GM18502 (cell line): ENCODE data around the gene GOLIM4.
"Not testable (repeated sequence)": the region's sequence is repeated elsewhere in the genome, so short reads cannot be mapped to it uniquely, and the experiment has no call there.

Experiments used
- ATAC-seq: cut with Tn5 transposase; IDR thresholded peaks from one replicate; pipeline ENCODE4 v1.9.1; 2021; ENCODE audit warnings: mild to moderate bottlenecking; ENCODE audit not compliant: unreplicated experiment, poor library complexity

The GOLIM4 gene

DNA sequence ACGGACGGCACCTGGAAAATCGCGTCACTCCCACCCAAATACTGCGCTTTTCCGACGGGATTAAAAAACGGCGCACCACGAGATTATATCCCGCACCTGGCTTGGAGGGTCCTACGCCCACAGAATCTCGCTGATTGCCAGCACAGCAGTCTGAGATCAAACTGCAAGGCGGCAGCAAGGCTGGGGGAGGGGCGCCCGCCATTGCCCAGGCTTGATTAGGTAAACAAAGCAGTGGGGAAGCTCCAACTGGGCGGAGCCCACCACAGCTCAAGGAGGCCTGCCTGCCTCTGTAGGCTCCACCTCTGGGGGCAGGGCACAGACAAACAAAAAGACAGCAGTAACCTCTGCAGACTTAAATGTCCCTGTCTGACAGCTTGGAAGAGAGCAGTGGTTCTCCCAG lies 84.4 kb downstream of the GOLIM4 start:
- not testable (repeated sequence) for ATAC-seq

DNA sequence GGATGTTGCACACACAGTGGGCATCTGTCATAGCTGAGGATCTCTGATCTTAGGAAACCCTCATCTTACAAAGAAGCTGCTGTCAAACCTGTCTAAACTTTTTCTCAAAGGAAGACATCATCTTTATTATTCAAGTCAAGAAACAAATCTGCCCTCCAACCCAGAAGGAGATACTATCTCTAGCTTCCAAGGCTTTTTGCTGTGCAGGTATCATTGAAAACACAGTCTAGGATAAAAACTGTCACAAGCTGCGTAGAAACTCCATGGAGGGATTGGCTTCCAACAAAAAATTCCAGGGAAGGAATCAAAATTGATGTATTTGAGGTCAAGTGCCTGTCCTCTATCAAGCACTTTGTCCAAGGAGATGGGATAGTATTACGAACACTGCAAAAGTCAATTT lies 89.1 kb downstream of the GOLIM4 start:
- ATAC-seq: no peak

GRCh38 chr3:168003911-168004310 lies 91.8 kb downstream of the GOLIM4 start:
- no peak for ATAC-seq

- no peak for ATAC-seq
These were observed 92.8 kb downstream of the GOLIM4 start for GRCh38 chr3:168002786-168003368.

- ATAC-seq: no peak
These were observed 94.5 kb downstream of the GOLIM4 start for GRCh38 chr3:168001244-168001643.

DNA sequence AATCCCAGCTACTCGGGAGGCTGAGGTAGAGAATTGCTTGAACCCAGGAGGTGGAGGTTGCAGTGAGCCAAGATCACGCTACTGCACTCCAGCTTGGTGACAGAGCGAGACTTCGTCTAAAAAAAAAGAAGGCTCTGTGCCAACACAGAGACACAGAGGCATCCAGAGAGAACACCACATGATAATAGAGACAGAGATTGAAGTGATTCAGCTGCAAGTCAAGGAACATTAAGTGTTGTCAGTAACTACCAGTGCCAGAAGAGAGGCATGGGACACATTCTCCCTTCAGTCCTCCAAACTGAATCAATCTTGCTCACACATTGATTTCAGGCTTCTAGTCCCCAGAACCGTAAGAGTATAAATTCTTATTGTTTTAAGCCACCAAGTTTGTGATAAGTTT lies 97.5 kb downstream of the GOLIM4 start:
- ATAC-seq: no peak

GRCh38 chr3:167996514-167996913 lies 99.2 kb downstream of the GOLIM4 start:
- no peak for ATAC-seq

DNA sequence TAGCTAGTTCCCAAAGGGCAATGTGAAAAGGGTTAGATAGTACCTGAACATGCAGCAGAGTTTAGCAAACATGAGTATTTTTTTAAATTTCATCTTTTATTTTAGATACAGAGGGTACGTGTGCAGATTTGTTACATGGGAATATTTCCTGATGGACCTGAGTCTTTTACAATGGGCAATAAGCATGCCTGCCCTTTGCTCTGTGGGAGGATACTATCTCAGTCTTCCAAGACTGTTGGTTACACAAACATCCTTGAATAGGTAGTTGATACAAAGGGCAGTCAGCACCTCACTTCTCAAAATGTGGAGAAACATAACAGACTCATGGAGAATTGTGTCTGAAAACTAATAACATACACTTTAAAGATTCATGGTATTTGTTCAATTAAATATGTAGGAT lies 103.3 kb downstream of the GOLIM4 start:
- ATAC-seq: no peak

GRCh38 chr3:167991213-167991612 lies 104.5 kb downstream of the GOLIM4 start:
- ATAC-seq: no peak

- no peak for ATAC-seq
These were observed 105.7 kb downstream of the GOLIM4 start for GRCh38 chr3:167989999-167990398.

DNA sequence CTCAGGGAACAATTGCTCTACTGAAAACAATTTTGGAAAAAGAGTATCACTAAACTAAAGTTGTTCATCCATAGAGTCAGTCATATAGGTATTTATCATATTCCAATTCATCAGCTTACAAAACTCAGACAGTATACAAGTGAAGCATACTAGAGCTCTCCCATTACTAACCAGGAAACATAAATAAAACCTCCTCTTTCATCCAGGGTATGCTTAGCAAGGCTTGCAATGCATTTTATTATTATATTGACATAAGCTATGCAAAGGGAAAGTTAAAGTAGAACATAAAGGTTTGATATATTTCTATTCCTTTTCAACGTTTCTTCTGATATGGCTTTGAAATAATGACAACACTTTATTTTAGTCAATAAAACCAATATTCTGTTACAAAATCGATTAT lies 106.7 kb downstream of the GOLIM4 start:
- no peak for ATAC-seq

- no peak for ATAC-seq
These were observed 112.1 kb downstream of the GOLIM4 start for GRCh38 chr3:167983583-167983982.

GRCh38 chr3:167978486-167978885 lies 117.2 kb downstream of the GOLIM4 start:
- ATAC-seq: no peak

DNA sequence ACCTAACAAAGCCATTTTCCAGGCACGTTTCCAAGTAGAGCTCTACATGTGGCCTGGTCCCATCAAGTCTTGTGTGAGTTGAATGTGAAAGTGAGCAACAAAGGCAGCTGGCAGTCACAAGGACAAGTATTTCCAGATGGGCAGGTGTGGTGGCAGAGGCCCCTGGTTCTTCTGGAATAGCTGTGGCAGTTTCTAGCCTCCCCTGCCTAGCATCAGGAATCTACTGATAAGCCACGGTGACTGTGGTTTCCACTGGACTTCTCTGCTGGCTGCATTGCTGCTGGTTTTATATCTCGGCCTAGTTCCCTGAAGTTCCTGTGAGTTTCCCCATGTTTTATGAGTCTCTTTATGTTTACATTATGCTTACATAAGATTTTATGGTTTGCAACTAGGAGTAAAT lies 117.7 kb downstream of the GOLIM4 start:
- ATAC-seq: no peak

GRCh38 chr3:167976516-167977361 lies 119.0 kb downstream of the GOLIM4 start:
- no peak for ATAC-seq

DNA sequence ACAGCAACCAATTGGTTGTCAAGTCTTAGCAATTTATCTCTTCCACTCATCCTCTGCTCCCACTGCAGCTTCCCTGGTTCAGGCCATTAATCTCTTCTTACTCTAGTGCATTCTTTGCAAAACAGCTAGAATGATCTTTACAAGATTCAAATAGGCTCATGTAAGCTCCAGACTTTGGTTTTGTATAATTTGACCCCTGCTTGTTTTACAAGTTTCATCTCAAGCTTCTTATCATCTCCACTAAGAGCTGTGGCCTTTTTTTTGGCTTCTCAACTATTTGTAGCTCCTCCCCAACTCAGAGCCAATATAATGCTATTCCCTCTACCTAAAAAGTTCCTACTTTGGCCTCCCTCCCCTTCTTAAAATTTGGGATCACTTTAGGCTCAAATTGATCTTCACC lies 121.8 kb downstream of the GOLIM4 start:
- ATAC-seq: no peak

- ATAC-seq: no peak
These were observed 122.7 kb downstream of the GOLIM4 start for GRCh38 chr3:167973046-167973445.

DNA sequence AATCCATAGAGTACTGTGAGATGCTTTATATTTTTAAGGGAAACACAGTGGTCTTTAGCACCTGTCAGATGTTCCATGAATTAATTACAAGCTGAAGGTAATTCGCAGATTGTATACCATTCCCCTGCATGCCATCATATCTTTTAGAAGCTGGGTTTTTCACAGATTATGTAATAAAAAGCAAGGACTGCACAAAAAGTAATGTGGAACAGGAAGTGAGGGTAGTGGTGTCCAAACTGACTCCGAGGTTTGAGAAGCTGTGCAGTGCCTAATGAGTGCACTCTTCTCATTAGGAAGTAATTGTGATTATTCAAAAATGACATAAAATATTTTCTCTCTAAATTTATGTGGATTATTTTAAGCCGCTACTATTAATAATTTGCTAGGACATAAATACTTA lies 123.2 kb downstream of the GOLIM4 start:
- ATAC-seq: no peak

DNA sequence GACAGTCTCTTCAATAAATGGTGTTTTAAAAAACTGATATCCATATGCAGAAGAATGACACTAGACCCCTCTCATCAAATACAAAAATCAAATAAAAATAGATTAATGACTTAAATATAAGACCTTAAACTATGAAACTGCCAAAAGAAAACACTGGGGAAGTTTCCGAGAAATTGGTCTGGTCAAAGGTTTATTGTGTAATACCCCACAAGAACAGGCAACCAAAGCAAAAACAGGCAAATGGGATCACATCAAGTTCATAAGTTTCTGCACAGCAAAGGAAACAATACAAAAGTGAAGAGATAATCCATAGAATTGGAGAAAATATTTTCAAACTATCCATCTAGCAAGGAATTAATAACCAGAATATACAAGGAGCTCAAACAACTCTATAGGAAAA lies 126.2 kb downstream of the GOLIM4 start:
- ATAC-seq: no peak

DNA sequence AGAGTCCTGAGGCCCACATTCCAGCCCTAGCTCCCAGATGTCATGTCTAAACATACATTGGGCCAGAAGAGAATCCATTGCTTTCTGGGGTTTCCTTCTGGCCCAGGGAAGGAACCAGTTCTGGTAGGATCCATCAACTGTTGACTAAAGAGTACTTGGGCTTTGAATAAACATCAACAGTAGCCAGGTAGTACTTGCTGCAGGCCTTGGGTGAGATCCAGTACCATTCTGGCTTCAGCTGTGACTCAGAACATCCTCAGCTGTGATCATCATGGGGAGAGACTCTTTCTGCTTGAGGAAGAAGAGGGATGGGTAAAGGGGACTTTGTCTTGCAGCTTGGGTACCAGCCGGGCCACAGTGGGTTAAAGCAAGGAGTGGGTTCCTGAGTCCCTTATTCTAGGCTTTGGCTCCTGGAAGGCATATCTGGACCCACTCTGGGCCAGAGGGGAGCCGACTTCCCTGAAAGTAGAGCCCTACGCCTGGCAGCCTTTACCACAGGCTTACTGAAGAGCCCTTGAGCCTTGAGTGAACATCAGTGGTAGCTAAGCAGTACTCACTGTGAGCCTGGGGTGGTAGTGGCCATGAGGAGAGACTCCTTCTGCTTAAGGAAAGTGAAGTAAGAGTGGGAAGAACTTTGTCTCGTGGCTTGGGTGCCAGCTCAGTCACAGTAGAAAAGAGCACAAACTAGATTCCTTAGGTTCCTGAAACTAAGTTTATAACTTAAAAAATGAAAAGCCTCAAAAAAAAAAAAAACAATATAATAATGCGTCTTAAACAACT lies 128.3 kb downstream of the GOLIM4 start:
- no peak for ATAC-seq
